Kidney (tissue), 14 donors: ENCODE measurements around the gene TENM4. TPM values are rescaled to one million over a fixed set of nuclear protein-coding genes. Genes with fewer than 3 reads are reported as not detected.

Source experiments
- DNase-seq, 5 donors: peaks; one replicate each; pipeline ENCODE4 v3.0.0-alpha.2; 2013 to 2020
- FAIRE-seq: peaks from 2 replicates; lab custom pipeline; 2012; peaks lifted over from hg19 to GRCh38; lab: Jason Lieb, UNC
- H3K27ac ChIP-seq, 2 donors: one replicate each; pipeline ENCODE4 v1.7.0; 2013; ENCODE audit warnings: low read depth in 2 of 2, low read length in 2 of 2, inconsistent platforms in 1 of 2
- H3K27me3 ChIP-seq: one replicate; pipeline ENCODE4 v1.7.1; 2013; ENCODE audit warnings: low read length, inconsistent platforms; ENCODE audit not compliant: control insufficient read depth, insufficient read depth
- H3K36me3 ChIP-seq, 3 donors: one replicate each; pipeline versions ENCODE4 v1.7.0 to v1.7.1; 2013; ENCODE audit warnings: low read length in 3 of 3, control low read depth in 1 of 3, inconsistent platforms in 1 of 3; ENCODE audit not compliant: insufficient read depth in 3 of 3, control insufficient read depth in 2 of 3
- H3K4me1 ChIP-seq, 3 donors: one replicate each; pipeline versions ENCODE4 v1.7.0 to v1.7.1; 2013; ENCODE audit warnings: low read length in 3 of 3, inconsistent platforms in 1 of 3, low read depth in 1 of 3; ENCODE audit not compliant: control insufficient read depth in 2 of 3, insufficient read depth in 2 of 3
- H3K4me3 ChIP-seq, 3 donors: one replicate each; pipeline versions ENCODE4 v1.7.0 to v1.8.1; 2013; ENCODE audit warnings: low read length in 3 of 3, control low read depth in 1 of 3, inconsistent platforms in 1 of 3
- H3K9ac ChIP-seq, 3 donors: one replicate each; pipeline versions ENCODE4 v1.7.0 to v1.7.1; 2013; ENCODE audit warnings: low read length in 3 of 3, control low read depth in 1 of 3, inconsistent platforms in 1 of 3
- H3K9me3 ChIP-seq, 3 donors: one replicate each; pipeline versions ENCODE4 v1.7.0 to v1.7.1; 2013; ENCODE audit warnings: low read length in 3 of 3, control low read depth in 1 of 3, inconsistent platforms in 1 of 3; ENCODE audit not compliant: control insufficient read depth in 2 of 3, insufficient read depth in 1 of 3
- CTCF ChIP-seq: IDR thresholded peaks from 3 replicates; pipeline ENCODE4 v1.5.1; 2012; ENCODE audit warnings: mild to moderate bottlenecking, moderate library complexity, borderline replicate concordance; ENCODE audit not compliant: insufficient read depth; ENCODE audit errors: extremely low read depth
- intact Hi-C: fragments of 100-400 bp; cut with DNase I; formaldehyde crosslinking; loops from one replicate; pipeline ENCODE4 v1.11.1; 2022
- polyA plus RNA-seq: library from polyadenylated mRNA; stranded (reverse); fragments of 350-450 nt; fragmentation: Illumina TruSeq; extraction: RNeasy Lipid Tissue Mini Kit (QIAGEN cat#74804); gene quantifications from one replicate; pipeline ENCODE4 v1.2.3, GENCODE V29; 2014; ENCODE audit warnings: low read depth, low replicate concordance; ENCODE audit not compliant: insufficient read depth
- total RNA-seq: library from RNA; stranded (reverse); fragmentation: NEBNext Ultra II Directional; extraction: Animal tissue kit (Norgen Biotek cat#: 25700); gene quantifications from one replicate; pipeline ENCODE4 v1.2.1, GENCODE V29; 2021
- donor health status: control.
- donor health status: control.
- donor health status: control.
- donor health status: control.
- donor health status: control.
- donor health status: DM: yes; HTN: yes; CAD: no.
- donor health status: Normal renal cell carcinoma (clear cell type).

Gene TENM4
- total and polyA plus RNA-seq, 2 donors from 2014 or later, result 0.34 to 31.0 TPM

GRCh38 chr11:79396001-79396400 lies 44.8 kb downstream of the TENM4 start:
- intact Hi-C loops, result no loop called here
- Histone ChIP-seq H3K27me3 (no peaks in the 10 kb centered on the region), H3K9ac (no peak overlapping the region), H3K27ac (no peak overlapping the region), H3K4me1 (no peaks in the 10 kb centered on the region), H3K9me3 (no peaks in the 10 kb centered on the region), H3K36me3 (no peaks in the 10 kb centered on the region), H3K4me3 (no peak overlapping the region)
- TF ChIP-seq CTCF, result no peak
- DNase-seq, result no peak
- no peak for FAIRE-seq

- Histone ChIP-seq H3K9ac (no peak overlapping the region), H3K27me3 (no peaks in the 10 kb centered on the region), H3K36me3 (no peaks in the 10 kb centered on the region), H3K4me3 (no peak overlapping the region), H3K4me1 (no peaks in the 10 kb centered on the region), H3K9me3 (no peaks in the 10 kb centered on the region), H3K27ac (no peak overlapping the region)
- intact Hi-C loops, result no loop called here
- FAIRE-seq (no peak), DNase-seq (peak in 4 of 5 donors; percentile 62 to 84 (median 67))
- no peak for TF ChIP-seq CTCF
These were observed 47.3 kb downstream of the TENM4 start for GRCh38 chr11:79393362-79394043.

GRCh38 chr11:79392161-79392560 lies 48.7 kb downstream of the TENM4 start:
- intact Hi-C loops, result no loop called here
- no peak for FAIRE-seq
- Histone ChIP-seq H3K27me3 (no peaks in the 10 kb centered on the region), H3K9ac (no peak overlapping the region), H3K4me3 (no peak overlapping the region), H3K36me3 (no peaks in the 10 kb centered on the region), H3K4me1 (no peaks in the 10 kb centered on the region), H3K27ac (no peak overlapping the region), H3K9me3 (no peaks in the 10 kb centered on the region)
- no peak for DNase-seq
- no peak for TF ChIP-seq CTCF
